ENCODE measurements around the gene LRSAM1. TPM values are rescaled to one million over a fixed set of nuclear protein-coding genes. Genes with fewer than 3 reads are reported as not detected.

Gene LRSAM1
- total and polyA plus RNA-seq, 2 of the 8 experiments (the other 6 are each of a cell fraction or from before 2014, with no cell fraction given) = 9.7 to 18.3 TPM

DNA sequence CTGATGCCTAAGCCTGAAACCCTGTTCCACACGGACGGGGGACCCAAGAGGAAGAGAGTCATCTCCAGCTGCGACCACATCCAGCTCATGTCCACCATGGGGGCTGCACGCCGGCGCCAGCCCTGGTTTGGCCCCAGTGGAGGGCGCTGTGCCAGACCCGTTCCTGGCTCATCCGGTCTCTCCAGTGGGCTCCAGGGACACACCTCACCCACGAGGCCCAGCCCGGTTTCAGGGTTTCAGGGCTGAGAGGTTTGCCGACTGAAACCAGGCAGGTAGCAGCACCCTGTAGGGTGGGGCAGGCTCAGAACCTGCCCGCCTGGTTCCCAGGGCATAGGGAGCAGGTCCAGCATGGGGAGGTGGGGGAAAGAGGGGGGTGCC is 89.3 kb downstream of the LRSAM1 start (continued):
- TF ChIP-seq, protein P1, sequence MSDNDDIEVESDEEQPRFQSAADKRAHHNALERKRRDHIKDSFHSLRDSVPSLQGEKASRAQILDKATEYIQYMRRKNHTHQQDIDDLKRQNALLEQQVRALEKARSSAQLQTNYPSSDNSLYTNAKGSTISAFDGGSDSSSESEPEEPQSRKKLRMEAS (IDR thresholded peaks at IDR 0.05) = no peak
- TF ChIP-seq RFX5 (IDR thresholded peaks at IDR 0.05; ENCODE audit: borderline replicate concordance, low read depth, low read length) (no peak), CTBP2 (IDR thresholded peaks at IDR 0.05; ENCODE audit: borderline replicate concordance, insufficient read depth, insufficient read length, low read length) (no peak), HDAC2 (IDR thresholded peaks at IDR 0.05; ENCODE audit: borderline replicate concordance in 1 of 2, low read depth in 2 of 2, low read length in 2 of 2) (no peak)

All from H1 (cell line).